Neural cell (in vitro differentiated cells): ENCODE data around the gene PIGA. TPM values are rescaled to one million over a fixed set of nuclear protein-coding genes. Genes with fewer than 3 reads are reported as not detected.
A peak's percentile ranks its signal among the peaks of the same experiment; 100 is the strongest.

Source experiments
- H2AFZ ChIP-seq: fragments of 200-600, 300-800 bp; sonication (generic), shearing (Covaris generic); 2 replicates; pipeline ENCODE4 v1.6.0; 2014; ENCODE audit warnings: low read depth, mild to moderate bottlenecking, antibody characterized with exemption, low read length, moderate library complexity
- H3F3A ChIP-seq: fragments of 200-600 bp; shearing (Covaris generic); 2 replicates; pipeline ENCODE4 v1.6.1; 2016; ENCODE audit warnings: mild to moderate bottlenecking, moderate library complexity, mixed read lengths, antibody characterized with exemption, low read length; ENCODE audit not compliant: insufficient read depth, poor library complexity, severe bottlenecking
- H3K27ac ChIP-seq: fragments of 200-600, 300-800 bp; sonication (generic), shearing (Covaris generic); 2 replicates; pipeline ENCODE4 v1.5.1; 2014; ENCODE audit warnings: mild to moderate bottlenecking, low read length, moderate library complexity
- H3K27me3 ChIP-seq: fragments of 300-800, 200-600 bp; sonication (generic), shearing (Covaris generic); 2 replicates; pipeline ENCODE4 v1.6.0; 2014; ENCODE audit warnings: mild to moderate bottlenecking, low read depth, low read length, moderate library complexity; ENCODE audit not compliant: insufficient read depth
- H3K36me3 ChIP-seq: fragments of 300-800, 200-600 bp; sonication (generic), shearing (Covaris generic); 2 replicates; pipeline ENCODE4 v1.5.1; 2014; ENCODE audit warnings: mild to moderate bottlenecking, antibody characterized with exemption, low read length, moderate library complexity; ENCODE audit not compliant: insufficient read depth
- H3K4me2 ChIP-seq: fragments of 300-800, 200-600 bp; sonication (generic), shearing (Covaris generic); 2 replicates; pipeline ENCODE4 v1.6.0; 2014; ENCODE audit warnings: mild to moderate bottlenecking, low read length
- H3K4me3 ChIP-seq: fragments of 300-800, 200-600 bp; sonication (generic), shearing (Covaris generic); 2 replicates; pipeline ENCODE4 v1.5.1; 2014; ENCODE audit warnings: mild to moderate bottlenecking, low read length, moderate library complexity
- H3K79me2 ChIP-seq: fragments of 200-600 bp; shearing (Covaris generic); replicated peaks from 2 replicates; pipeline ENCODE4 v1.6.0; 2014; ENCODE audit warnings: mild to moderate bottlenecking, low read length, moderate library complexity; ENCODE audit not compliant: insufficient read depth
- H3K9ac ChIP-seq: fragments of 300-800, 200-600 bp; sonication (generic), shearing (Covaris generic); 2 replicates; pipeline ENCODE4 v1.6.1; 2016; ENCODE audit warnings: mild to moderate bottlenecking, low read length, mixed read lengths
- H3K9me2 ChIP-seq: fragments of 200-600 bp; shearing (Covaris generic); 2 replicates; pipeline ENCODE4 v1.6.1; 2016; ENCODE audit warnings: mild to moderate bottlenecking, low read length, mixed read lengths; ENCODE audit not compliant: insufficient read depth
- H3K9me3 ChIP-seq: fragments of 200-600, 300-800 bp; sonication (generic), shearing (Covaris generic); 2 replicates; pipeline ENCODE4 v1.6.1; 2016; ENCODE audit warnings: mild to moderate bottlenecking, mixed run types, low read length, moderate library complexity, mixed read lengths
- H4K20me1 ChIP-seq: fragments of 200-600 bp; shearing (Covaris generic); 2 replicates; pipeline ENCODE4 v1.6.1; 2016; ENCODE audit warnings: mild to moderate bottlenecking, mixed run types; ENCODE audit not compliant: insufficient read depth
- EP300 ChIP-seq: fragments of 450-650 bp; conservative IDR thresholded peaks from 2 replicates; pipeline ENCODE4 v1.6.1; 2014; ENCODE audit warnings: antibody characterized with exemption, mild to moderate bottlenecking, moderate library complexity; ENCODE audit not compliant: poor library complexity, severe bottlenecking
- EZH2 ChIP-seq: fragments of 200-600, 300-800 bp; shearing (Covaris generic), sonication (generic); IDR thresholded peaks from 2 replicates; pipeline ENCODE4 v1.6.1; 2014; ENCODE audit warnings: antibody characterized with exemption, low read length, borderline replicate concordance, mild to moderate bottlenecking; ENCODE audit not compliant: insufficient read depth, poor library complexity, severe bottlenecking
- MXI1 ChIP-seq: fragments of 450-650 bp; conservative IDR thresholded peaks from 2 replicates; pipeline ENCODE4 v1.6.1; 2014; ENCODE audit warnings: antibody characterized with exemption, mild to moderate bottlenecking; ENCODE audit not compliant: poor library complexity, severe bottlenecking
- POLR2AphosphoS5 ChIP-seq: IDR thresholded peaks from 2 replicates; pipeline ENCODE4 v1.6.1; 2012
- RAD21 ChIP-seq: fragments of 450-650 bp; conservative IDR thresholded peaks from 2 replicates; pipeline ENCODE4 v1.6.1; 2014; ENCODE audit warnings: antibody characterized with exemption, mild to moderate bottlenecking, moderate library complexity
- REST ChIP-seq: IDR thresholded peaks from 2 replicates; pipeline ENCODE4 v1.6.1; 2012; ENCODE audit warnings: borderline replicate concordance
- SMC3 ChIP-seq: fragments of 450-650 bp; conservative IDR thresholded peaks from 2 replicates; pipeline ENCODE4 v1.6.1; 2014; ENCODE audit warnings: antibody characterized with exemption, mild to moderate bottlenecking, moderate library complexity; ENCODE audit not compliant: poor library complexity
- TAF1 ChIP-seq: IDR thresholded peaks from 2 replicates; pipeline ENCODE4 v1.6.1; 2012; ENCODE audit warnings: low read depth
- polyA minus RNA-seq: library from RNA; depleted of rRNA, polyadenylated mRNA; stranded (reverse); fragments of >200 nt; gene quantifications from 2 replicates; pipeline ENCODE4 v1.2.3, GENCODE V29; 2014
- polyA plus RNA-seq: library from polyadenylated mRNA; depleted of rRNA; stranded (reverse); fragments of >200 nt; gene quantifications from 2 replicates; pipeline ENCODE4 v1.2.3, GENCODE V29; 2014
- TF ChIP-seq, protein P1 (sequence below): fragments of 450-650 bp; IDR thresholded peaks from 2 replicates; pipeline ENCODE4 v1.5.1; 2014; ENCODE audit warnings: antibody characterized with exemption, mild to moderate bottlenecking, moderate library complexity; ENCODE audit not compliant: poor library complexity, severe bottlenecking

Gene PIGA
- polyA plus RNA-seq, result 17.5 and 20.7 TPM in 2 replicates
- 21.4 and 23.9 TPM in 2 replicates for polyA minus RNA-seq

DNA sequence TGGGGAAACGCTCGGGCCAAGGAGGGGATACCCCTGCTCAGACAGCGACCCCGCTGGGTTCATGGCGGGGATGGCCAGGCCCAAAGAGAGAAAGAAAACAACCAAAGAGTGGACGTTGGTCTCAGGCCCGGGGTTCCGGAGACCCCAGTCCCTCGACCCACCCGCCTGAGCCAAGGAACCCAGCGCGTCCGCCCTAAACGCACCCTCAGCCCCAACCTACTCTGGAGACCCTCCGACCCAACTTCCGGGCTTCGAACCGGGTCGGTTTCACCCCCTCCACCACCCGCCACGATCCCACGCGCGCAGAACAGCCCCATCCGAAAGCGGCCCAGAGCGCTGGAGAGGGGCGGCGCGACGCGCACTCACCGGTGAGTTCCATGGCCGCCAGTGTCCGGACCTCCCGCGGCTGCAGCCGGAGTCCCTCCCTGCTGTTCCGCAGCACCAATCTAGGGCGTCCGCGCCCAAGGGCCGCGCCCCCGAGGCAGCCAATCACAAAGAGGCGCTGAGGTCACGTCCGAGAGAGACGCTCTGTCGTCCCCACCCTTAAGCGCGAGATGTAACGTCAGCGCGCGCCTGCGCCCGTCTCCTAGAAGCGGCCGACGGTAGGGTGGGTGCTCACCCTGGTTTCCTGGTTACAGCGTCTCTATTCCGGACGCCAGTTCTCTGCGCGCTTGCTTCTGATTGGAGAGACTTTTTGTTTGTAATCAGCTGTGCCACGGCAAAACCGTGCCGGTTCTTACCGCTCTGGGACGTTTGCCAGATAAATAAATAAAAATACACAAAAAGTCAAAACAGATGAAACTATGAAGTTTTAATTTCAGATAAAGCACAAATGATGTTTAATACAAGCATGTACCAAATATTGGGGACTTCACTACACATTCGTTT, at the start of gene PIGA:
TSS of gene PIGA (minus strand) at position 389 of the 888 bp plus-strand sequence. CDS start 3,593 bp downstream, outside the sequence.
- Histone ChIP-seq H3F3A (no peaks in the 10 kb centered on the region), H3K36me3 (no peaks in the 10 kb centered on the region), H3K27me3 (no peaks in the 10 kb centered on the region), H3K79me2 (peaks cover 5% of the 10 kb centered on the region), H3K27ac (peak within 1 kb of the TSS; percentile 57), H2AFZ (peak within 1 kb of the TSS; percentile 33), H4K20me1 (no peaks in the 10 kb centered on the region), H3K4me2 (peak within 1 kb of the TSS; percentile 70), H3K9me3 (no peaks in the 10 kb centered on the region), H3K9ac (peak within 1 kb of the TSS; percentile 73), H3K4me3 (peak within 1 kb of the TSS; percentile 81), H3K9me2 (no peaks in the 10 kb centered on the region)
- TF ChIP-seq MXI1 (peak; percentile 32), REST (peak; percentile 45), SMC3 (no peak), RAD21 (no peak), EP300 (no peak), POLR2AphosphoS5 (peak; percentile 74), EZH2 (no peak)

DNA sequence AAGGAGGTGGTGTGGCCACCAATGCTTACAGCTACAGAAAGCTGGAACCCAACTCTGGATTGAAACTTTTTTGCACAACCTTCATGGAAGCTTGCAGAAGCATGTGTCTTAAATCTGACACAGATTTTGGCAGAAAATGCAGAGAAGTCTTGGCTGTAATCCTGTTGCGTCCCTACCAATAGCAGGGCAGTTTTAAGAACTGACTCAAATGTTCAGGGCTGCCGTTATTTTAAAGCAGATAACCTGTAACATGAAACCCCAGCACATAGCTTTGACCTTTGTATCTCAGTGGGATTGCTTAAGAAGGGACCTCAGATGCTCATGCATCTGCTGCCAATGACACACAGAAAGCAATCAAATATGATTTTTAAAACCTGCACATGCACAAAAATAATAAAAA, 49.0 kb upstream of the PIGA start, which contains the start of gene VEGFD:
TSS of gene VEGFD (minus strand) at position 110 of the 400 bp plus-strand sequence. CDS start 467 bp downstream, outside the sequence.
- TF ChIP-seq TAF1, result no peak
- no peak for TF ChIP-seq MXI1
- no peak for TF ChIP-seq POLR2AphosphoS5
- TF ChIP-seq RAD21, result no peak
- TF ChIP-seq REST, result no peak
- no peak for TF ChIP-seq EP300
- no peak for TF ChIP-seq EZH2
- TF ChIP-seq SMC3, result no peak
- TF ChIP-seq, protein P1, sequence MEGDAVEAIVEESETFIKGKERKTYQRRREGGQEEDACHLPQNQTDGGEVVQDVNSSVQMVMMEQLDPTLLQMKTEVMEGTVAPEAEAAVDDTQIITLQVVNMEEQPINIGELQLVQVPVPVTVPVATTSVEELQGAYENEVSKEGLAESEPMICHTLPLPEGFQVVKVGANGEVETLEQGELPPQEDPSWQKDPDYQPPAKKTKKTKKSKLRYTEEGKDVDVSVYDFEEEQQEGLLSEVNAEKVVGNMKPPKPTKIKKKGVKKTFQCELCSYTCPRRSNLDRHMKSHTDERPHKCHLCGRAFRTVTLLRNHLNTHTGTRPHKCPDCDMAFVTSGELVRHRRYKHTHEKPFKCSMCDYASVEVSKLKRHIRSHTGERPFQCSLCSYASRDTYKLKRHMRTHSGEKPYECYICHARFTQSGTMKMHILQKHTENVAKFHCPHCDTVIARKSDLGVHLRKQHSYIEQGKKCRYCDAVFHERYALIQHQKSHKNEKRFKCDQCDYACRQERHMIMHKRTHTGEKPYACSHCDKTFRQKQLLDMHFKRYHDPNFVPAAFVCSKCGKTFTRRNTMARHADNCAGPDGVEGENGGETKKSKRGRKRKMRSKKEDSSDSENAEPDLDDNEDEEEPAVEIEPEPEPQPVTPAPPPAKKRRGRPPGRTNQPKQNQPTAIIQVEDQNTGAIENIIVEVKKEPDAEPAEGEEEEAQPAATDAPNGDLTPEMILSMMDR, result no peak
- Histone ChIP-seq H3K36me3 (no peaks in the 10 kb centered on the region), H3K4me2 (no peak within 1 kb of the TSS), H3K4me3 (no peak within 1 kb of the TSS), H4K20me1 (no peaks in the 10 kb centered on the region), H3K27me3 (no peaks in the 10 kb centered on the region), H3K9me2 (no peaks in the 10 kb centered on the region), H2AFZ (no peak within 1 kb of the TSS), H3K27ac (no peak within 1 kb of the TSS), H3F3A (no peaks in the 10 kb centered on the region), H3K9ac (no peak within 1 kb of the TSS), H3K9me3 (no peaks in the 10 kb centered on the region), H3K79me2 (no peaks in the 10 kb centered on the region)
